GM19351 (cell line): ENCODE data around the gene AS3MT.
"Not testable (repeated sequence)": the region's sequence is repeated elsewhere in the genome, so short reads cannot be mapped to it uniquely, and the experiment has no call there.

Experiments
- ATAC-seq: cut with Tn5 transposase; IDR thresholded peaks from one replicate; pipeline ENCODE4 v1.9.1; 2021; ENCODE audit warnings: mild to moderate bottlenecking, moderate library complexity; ENCODE audit not compliant: unreplicated experiment

The AS3MT gene

GRCh38 chr10:102869258-102870198, at the start of gene AS3MT:
Gene AS3MT (plus strand): TSS chr10:102869470. CDS start chr10:102869593, 123 bp downstream.
- no peak for ATAC-seq

GRCh38 chr10:102820008-102820407, 49.3 kb upstream of the AS3MT start:
- not testable (repeated sequence) for ATAC-seq

- no peak for ATAC-seq
These were observed 47.0 kb upstream of the AS3MT start for GRCh38 chr10:102822222-102822621.

DNA sequence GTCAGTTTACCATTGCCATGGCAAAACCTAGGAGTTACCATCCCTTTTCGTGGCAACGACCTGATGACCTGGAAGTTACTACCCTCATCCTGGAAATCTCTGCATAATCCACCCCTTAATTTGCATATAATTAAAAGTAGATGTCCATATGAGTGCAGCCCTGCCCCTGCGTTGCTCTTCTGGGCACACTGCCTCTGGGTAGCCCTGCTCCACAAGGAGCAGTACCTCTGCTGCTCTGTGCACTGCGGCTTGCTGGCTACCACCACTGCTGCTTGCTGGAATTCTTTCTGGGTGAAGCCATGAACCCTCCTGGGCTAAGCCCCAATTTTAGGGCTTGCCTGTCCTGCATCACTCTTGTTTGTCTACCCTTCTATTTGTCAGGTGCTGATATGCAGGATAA, 44.6 kb upstream of the AS3MT start:
- ATAC-seq: no peak

- ATAC-seq: no peak
These were observed 43.0 kb upstream of the AS3MT start for GRCh38 chr10:102826148-102826796.

DNA sequence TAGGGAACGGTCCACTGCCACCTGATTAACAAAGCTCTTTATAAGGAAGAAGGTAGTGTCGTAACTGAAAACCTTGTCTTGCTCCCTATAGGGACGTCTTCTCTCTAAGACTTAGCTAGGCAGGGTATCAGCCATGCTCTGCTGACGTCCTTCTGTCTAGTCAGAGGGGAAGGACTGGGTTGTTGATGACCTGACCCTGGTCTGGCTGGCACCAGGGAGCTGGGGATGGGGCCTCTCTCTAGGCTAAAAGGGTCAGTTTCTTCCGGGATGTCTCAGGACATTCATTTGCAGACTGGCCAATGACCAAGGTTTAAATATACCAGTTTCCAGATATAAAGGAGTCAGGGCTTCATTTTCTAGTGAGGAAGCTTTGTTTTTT, 41.7 kb upstream of the AS3MT start:
- ATAC-seq: no peak

- ATAC-seq: no peak
These were observed 37.8 kb upstream of the AS3MT start for GRCh38 chr10:102831322-102832071.

DNA sequence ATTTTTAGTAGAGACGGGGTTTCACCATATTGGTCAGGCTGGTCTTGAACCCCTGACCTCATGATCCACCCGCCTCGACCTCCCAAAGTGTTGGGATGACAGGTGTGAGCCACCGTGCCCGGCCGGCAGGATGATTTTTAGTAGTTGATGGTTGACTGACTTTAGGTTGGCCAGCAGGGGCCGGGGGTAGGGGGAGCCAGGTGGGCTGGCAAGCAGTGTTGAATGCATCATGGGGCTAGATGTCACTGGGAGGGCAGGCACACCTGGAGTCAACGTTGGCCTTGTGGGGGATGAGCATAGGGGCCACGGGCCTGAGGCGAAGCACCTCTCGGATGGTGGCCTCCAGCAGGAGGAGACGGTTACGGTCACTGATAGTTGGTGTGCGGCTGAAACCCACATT, 37.0 kb upstream of the AS3MT start:
- no peak for ATAC-seq

- no peak for ATAC-seq
These were observed 36.3 kb upstream of the AS3MT start for GRCh38 chr10:102832987-102833386.

GRCh38 chr10:102834143-102834542, 35.1 kb upstream of the AS3MT start:
- ATAC-seq: no peak

DNA sequence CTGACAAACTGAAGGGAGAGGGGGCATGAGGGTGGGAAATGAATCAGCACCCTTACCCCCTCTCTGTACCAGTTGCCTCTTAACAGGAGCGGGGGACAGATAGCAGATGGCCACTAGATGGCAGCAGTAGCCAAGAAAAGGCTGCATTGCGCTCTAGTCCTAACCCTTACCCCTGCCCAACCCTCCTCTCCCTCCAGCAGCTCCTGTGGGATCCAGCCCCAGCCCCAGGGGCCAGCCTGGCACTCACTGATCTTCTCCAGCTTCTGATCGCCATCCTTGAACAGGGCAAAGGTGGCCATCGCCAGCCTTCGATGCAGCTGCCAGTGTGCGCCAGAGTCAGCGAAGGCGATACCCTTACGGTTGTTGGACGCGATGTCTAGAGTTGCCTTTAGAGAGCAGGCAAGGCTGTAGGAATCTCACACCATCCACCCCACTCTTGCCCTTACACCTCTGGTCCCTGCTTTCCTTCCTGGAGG, 34.2 kb upstream of the AS3MT start:
- no peak for ATAC-seq

- no peak for ATAC-seq
These were observed 32.0 kb upstream of the AS3MT start, which contains the start of gene CYP17A1 for GRCh38 chr10:102837230-102837721. Gene CYP17A1 (minus strand): TSS chr10:102837413. CDS start chr10:102837361, 52 bp downstream.

DNA sequence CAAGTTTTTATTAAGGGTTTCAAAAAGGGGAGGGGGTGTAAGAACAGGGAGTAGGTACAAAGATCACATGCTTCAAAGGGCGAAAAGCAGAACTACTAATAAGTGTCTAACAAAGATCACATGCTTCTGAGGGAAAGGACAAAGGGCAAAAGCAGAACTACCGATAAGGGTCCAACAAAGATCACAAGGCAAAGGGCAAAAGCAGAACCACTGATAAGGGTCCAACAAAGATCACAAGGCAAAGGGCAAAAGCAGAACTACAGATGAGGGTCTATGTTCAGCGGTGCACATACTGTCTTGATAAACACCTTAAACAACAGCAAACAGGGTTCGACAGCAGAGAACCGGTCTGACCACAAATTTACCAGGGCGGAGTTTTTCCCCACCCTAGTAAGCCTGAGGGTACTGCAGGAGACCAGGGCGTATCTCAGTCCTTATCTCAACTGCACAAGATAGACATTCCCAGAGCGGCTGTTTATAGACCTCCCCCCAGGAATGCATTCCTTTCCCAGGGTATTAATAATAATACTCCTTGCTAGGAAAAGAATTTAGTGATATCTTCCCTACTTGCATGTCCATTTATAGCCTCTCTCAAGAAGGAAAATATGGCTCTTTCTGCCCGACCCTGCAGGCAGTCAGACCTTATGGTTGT, 30.9 kb upstream of the AS3MT start:
- ATAC-seq: not testable (repeated sequence)

GRCh38 chr10:102841827-102842345, 27.4 kb upstream of the AS3MT start:
- no peak for ATAC-seq

DNA sequence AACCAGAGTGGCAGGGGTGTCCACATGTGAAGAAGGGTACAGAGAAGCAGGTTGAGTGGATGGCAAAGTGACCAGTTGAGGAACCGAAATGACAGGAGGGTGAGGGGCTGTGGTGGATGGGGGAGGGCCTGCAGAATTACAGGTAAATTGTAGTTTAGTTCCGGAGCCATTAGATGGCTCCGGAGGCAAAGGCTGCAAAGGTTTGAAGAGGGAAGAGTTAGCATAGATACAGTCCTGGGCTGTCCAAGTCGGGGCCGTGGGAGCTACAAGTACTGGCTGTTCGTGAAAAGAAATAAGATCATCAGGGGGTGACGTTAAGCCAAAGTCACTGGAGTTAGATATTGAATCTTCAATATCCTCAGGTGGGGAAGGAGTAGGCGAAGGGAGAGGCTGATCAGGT, 26.1 kb upstream of the AS3MT start:
- not testable (repeated sequence) for ATAC-seq

DNA sequence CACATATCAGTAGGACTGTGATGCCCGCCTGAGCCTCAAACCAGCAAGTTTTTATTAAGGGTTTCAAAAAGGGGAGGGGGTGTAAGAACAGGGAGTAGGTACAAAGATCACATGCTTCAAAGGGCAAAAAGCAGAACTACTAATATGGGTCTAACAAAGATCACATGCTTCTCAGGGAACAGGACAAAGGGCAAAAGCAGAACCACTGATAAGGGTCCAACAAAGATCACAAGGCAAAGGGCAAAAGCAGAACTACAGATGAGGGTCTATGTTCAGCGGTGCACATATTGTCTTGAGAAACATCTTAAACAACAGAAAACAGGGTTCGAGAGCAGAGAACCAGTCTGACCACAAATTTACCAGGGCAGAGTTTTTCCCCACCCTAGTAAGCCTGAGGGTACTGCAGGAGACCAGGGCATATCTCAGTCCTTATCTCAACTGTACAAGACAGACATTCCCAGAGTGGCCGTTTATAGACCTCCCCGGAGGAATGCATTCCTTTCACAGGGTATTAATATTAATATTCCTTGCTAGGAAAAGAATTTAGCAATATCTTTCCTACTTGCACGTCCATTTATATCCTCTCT, 25.0 kb upstream of the AS3MT start:
- ATAC-seq: not testable (repeated sequence)

DNA sequence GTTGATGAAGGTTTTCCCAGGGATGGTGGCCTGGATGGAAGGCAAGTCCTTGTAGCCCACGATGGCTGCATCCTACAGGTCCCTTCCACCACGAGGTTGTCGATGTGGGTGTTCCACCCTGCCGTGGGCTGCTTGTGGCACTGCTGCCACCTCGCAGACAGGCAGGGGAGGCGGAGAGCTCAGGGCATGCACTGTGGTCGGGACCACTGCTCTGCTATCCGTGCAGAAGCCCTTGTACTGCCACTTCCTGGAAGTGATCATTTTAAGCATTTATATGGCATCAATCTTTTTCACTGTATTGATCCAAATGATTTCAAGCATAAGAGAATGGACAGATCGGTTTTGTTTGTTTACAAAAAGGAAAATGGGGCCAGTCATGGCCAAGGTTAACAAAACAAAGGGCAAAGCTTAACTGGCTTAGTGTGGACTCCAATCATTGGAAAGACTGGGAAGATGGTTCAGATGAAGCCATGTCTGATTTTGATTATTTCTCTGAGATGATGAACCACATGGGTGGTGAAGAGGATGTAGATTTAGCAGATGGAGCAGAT, 23.8 kb upstream of the AS3MT start:
- ATAC-seq: no peak

DNA sequence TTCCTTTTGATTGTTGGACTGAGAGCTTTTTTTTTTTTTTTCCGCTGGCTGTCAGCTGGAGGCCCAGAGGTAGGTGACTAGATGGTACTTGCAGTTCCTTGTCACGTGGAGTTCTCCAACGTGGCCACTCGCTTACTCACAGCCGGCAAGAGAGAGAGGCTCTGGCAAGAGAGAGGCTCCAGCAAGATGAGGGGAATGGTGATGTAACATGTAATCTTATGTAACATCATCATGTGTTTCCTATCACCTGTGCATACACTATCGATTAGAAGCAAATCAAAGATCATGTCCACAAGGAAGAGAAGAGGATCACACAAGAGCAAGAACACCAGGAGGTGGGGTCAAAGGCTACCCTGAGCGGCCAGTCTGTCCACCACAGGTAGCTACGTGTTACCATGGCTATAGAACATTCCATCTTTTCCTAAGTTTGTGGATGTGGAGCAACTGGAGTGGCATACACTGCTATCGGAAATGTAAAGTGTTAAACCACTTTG, 19.2 kb upstream of the AS3MT start:
- ATAC-seq: no peak

- ATAC-seq: not testable (repeated sequence)
These were observed 16.0 kb upstream of the AS3MT start for GRCh38 chr10:102853237-102853636.
